Iris pigment epithelial cell (primary cell): ENCODE results near the gene DNMT3L.
"Not testable (repeated sequence)": the region's sequence is repeated elsewhere in the genome, so short reads cannot be mapped to it uniquely, and the experiment has no call there.

ENCODE experiments used
- DNase-seq: peaks from one replicate; pipeline ENCODE4 v3.0.0-alpha.2; 2011; ENCODE audit warnings: low read depth

The DNMT3L gene

GRCh38 chr21:44197156-44197516, 64.6 kb downstream of the DNMT3L start:
- not testable (repeated sequence) for DNase-seq
